HG03103 (cell line): ENCODE results near the gene FNDC11.
A peak's percentile ranks its signal among the peaks of the same experiment; 100 is the strongest.

Experiments used
- ATAC-seq: cut with Tn5 transposase; IDR thresholded peaks from one replicate; pipeline ENCODE4 v1.9.1; 2021; ENCODE audit warnings: low read depth; ENCODE audit not compliant: unreplicated experiment

Gene FNDC11

GRCh38 chr20:63522981-63523611 lies 30.9 kb upstream of the FNDC11 start:
- no peak for ATAC-seq

GRCh38 chr20:63525185-63525584 lies 28.8 kb upstream of the FNDC11 start:
- ATAC-seq = no peak

DNA sequence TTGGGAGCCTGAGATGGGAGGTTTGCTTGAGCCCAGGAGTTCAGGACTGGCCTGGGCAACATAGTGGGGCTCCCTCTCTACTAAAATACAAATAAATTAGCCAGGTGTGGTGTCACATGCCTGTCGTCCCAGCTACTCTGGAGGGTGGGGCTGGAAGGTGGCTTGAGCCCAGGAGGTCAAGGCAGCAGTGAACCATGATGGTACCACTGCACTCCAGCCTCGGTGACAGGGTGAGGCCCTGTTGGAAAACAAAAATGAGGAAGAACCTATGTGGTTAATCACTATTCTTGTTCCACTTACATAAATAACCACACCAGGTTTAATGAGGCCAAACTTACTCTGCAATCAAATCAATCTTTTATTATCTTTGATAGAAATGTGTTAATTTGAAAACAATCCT lies 28.0 kb upstream of the FNDC11 start:
- no peak for ATAC-seq

DNA sequence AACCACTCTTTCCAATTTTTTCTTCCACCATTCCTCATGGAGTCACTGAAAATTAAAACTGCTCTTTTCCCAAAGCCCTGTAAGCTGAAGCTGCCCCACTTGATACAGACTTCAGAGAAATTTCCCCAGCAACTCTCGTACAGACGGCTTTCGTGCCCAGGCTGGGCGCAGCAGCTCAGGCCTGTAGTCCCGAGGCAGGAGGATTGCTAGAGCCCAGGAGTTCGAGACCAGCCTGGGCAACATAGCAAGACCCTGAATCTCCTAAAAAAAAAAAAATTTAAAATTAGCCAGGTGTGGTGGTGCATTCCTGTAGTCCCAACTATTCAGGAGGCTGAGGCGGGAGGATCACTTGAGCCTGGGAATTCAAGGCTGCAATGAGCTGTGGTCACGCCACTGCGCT lies 26.8 kb upstream of the FNDC11 start:
- no peak for ATAC-seq

- no peak for ATAC-seq
These were observed 24.6 kb upstream of the FNDC11 start for GRCh38 chr20:63529180-63529860.

GRCh38 chr20:63529861-63530787 lies 23.8 kb upstream of the FNDC11 start:
- ATAC-seq = no peak

- no peak for ATAC-seq
These were observed 23.2 kb upstream of the FNDC11 start for GRCh38 chr20:63530788-63531160.

GRCh38 chr20:63531686-63532448 lies 22.1 kb upstream of the FNDC11 start:
- ATAC-seq = no peak

DNA sequence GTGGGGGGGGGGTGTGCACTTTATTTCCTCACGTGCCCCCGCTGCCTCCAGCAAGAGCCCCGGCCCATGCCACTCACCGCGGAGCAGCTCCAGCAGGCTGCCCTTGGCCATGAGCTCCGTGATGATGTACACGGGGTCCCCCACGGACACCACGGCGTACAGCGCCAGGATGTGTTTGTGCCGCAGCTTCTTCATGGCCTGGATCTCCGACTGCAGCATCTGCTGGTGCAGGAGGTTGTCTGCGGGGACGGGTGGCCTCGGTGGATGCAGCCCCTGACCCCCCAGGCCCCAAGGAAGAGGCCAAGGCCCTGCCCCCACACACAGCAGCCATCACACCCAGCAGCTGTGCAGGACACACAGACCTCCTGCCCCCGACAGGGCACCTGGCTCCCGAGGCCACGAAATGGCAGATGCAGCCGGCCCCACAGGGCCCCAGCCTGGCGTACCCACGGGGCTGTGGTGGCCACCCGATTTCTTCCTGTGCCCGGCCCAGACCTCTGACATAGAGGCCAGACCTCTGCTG lies 21.4 kb upstream of the FNDC11 start:
- ATAC-seq = no peak

GRCh38 chr20:63533388-63533787 lies 20.6 kb upstream of the FNDC11 start:
- ATAC-seq = no peak

GRCh38 chr20:63533871-63534393 lies 20.0 kb upstream of the FNDC11 start:
- ATAC-seq = no peak

DNA sequence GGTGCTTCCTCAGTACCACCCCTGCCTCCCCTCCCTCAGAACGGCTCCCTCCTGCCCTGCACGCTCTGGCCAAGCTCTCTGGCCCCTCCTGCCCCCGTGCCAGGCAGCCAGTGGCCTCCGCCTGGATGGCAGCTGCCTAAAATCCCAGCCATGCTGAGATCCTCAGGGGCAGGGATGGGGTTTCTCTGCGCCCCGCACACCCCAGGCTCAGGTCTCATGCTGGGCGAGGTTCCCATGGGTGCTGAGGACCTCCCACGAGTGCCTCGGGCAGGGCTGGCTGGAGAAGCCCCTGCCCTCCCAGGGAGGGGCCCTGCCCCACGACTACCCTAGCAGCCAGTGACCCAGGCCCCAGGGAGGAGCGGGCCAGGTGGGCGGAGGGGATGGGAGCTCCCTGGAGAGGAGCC lies 19.5 kb upstream of the FNDC11 start:
- ATAC-seq = no peak

GRCh38 chr20:63534831-63535651 lies 18.9 kb upstream of the FNDC11 start:
- ATAC-seq = no peak

DNA sequence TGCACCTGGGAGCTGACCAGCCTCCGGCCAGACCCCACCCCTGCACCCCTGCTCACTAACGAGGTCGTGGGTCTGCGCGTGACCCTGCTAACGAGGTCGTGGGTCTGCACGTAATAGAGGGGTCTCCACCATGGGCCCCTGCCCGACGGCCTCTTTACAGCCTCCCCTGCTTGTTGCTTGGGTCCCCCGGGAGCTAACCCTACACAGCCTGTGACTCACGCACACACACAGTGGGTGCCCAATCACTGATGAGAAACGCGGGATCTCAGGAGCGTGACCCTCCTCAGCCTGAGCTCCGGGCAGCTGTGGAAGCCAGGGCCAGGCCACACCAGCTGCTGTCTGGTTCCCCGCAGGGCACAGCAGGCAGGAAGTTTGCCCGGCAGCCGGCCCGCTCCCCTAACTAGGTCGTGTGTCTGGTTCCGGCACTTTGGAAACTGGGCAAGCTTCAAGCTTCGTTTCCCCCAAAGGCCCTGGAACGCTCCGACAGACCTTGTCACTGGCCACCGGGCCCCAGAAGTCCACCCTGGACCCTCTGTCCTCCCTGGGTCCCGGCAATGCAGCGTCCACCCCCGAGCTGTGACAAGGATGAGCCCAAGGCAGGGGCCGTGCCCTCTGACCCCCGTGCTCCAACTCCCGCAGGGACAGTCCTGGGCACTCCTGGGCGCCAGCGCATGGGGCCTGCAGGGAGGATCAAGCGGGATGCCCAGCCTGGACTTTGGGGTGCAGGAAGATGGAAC lies 17.6 kb upstream of the FNDC11 start:
- no peak for ATAC-seq

- ATAC-seq = peak; percentile 6
These were observed 16.9 kb upstream of the FNDC11 start, which contains the start of gene PTK6 for GRCh38 chr20:63536997-63537524. TSS of gene PTK6 (minus strand) at chr20:63537376. CDS start at chr20:63537314, 62 bp downstream.

GRCh38 chr20:63537525-63538203 lies 16.3 kb upstream of the FNDC11 start:
- peak; percentile 64 for ATAC-seq

- no peak for ATAC-seq
These were observed 15.5 kb upstream of the FNDC11 start for GRCh38 chr20:63538204-63539091.
